Activated CD4-positive, alpha-beta T cell treated with anti-CD3 and anti-CD28 coated beads, Interleukin-10, Interleukin-2, amounts not matched to agents 100 ng/mL and 50 ng/mL, durations not matched to agents 16 hours and 8 hours (primary cell): ENCODE measurements around the gene SIRT1.
"Not testable (repeated sequence)": the region's sequence is repeated elsewhere in the genome, so short reads cannot be mapped to it uniquely, and the experiment has no call there.

ENCODE experiments used
- DNase-seq: peaks from one replicate; pipeline ENCODE4 v3.0.0-alpha.2; 2020

The SIRT1 gene

DNA sequence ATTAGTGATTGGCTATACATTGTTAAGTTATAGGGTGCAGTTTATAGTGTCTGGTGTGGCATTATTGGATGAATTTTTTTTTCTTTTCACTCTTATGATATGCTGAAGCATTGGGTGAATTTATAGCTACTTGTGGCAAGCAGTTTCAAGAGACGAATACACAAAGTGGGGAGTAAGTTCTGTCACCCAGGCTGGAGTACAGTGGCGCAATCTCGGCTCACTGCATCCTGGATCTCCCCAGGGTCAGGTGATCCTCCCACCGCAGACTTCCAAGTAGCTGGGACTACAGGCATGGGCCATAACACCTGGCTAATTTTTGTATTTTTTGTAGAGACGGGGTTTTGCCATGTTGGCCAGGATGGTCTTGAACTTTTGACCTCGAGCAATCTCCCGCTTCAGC is 6.3 kb upstream of the SIRT1 start:
- DNase-seq = no peak

DNA sequence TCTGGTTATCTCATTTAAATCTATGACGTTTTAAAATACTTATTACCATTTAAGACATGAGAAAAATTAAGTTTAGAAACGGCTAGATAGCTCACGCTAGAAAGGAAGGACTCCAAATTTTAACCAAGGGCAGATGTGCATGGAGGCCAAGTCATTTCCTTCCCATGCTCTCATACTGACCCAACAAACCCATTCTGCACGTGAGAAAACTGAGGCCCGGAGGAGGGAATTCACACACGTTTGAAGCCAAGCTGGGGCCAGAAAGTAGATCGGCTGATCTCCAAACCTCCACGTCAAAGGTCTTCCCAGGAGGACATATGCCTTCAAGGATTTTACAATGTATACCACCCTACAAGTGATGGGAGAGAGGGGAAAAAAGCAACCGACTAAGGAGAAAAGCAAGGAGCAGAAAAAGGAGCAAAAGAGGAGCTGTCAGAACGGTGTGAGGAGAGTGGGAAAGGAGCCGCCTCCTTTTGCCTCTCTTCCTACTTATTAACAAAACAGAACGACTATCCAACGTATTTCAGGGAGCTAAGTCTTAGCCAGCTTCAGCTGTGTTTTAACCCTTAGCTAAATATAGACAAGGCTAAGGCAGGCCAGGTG is 645 bp upstream of the SIRT1 start:
- DNase-seq = no peak

DNA sequence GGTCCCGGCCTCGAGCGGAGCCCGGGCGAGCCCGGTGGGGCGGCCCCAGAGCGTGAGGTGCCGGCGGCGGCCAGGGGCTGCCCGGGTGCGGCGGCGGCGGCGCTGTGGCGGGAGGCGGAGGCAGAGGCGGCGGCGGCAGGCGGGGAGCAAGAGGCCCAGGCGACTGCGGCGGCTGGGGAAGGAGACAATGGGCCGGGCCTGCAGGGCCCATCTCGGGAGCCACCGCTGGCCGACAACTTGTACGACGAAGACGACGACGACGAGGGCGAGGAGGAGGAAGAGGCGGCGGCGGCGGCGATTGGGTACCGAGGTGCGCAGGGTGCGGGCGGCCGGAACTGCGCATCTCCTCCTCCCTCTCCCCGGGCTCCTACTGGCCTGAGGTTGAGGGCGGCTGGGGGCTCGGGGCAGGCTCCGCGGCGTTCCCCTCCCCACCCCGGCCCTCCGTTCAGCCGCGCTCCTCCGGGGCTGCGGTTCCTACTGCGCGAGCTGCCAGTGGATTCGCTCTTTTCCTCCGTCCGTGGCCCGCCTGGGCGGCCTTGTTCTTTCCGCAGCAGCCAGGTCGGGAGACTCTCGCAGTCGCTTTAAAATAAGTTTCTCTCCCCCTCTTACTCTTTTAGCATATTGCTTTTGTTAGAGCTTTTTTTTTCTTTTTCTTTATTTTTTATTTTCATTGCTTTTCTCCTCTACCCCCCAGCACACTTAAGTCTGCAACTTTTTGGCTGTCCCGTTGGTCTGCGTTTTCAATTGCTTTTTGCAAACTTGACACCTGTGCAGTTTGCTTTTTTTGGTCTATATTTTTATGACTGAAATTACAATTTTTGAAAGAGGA is 600 bp downstream of the SIRT1 start:
- DNase-seq = peak; percentile 86

DNA sequence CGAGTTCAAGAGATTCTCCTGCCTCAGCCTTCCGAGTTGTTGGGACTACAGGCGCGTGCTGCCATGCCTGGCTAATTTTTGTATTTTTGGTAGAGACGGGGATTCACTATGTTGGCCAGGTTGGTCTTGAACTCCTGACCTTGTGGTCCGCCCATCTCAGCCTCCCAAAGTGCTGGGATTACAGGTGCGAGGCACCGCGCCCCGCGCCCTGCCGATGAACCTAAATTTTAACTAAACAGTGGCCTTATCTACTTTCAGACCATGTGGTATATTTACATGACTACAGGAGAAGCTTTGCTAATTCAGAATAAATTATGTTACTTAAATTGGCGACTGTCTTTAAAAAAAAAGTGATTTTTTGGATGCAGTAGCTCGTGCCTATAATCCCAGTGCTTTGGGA is 9.2 kb downstream of the SIRT1 start:
- no peak for DNase-seq

DNA sequence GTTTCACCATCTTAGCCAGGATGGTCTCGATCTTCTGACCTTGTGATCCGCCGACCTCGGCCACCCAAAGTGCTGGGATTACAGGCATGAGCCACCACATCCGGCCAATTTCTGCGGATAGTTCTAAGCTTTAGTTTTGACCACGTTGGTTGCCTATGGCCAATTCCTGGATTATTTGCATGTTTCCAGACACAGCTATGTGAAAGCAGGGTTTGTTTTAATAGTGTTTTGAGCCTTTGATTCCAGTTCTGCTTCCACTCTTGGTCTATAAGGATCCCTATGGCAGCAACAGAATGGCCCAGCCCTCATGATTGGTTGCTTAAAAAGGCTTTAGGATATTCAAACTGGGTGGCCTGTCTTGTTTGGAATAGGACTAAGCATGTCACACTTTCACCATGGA is 19.1 kb downstream of the SIRT1 start:
- DNase-seq = no peak

DNA sequence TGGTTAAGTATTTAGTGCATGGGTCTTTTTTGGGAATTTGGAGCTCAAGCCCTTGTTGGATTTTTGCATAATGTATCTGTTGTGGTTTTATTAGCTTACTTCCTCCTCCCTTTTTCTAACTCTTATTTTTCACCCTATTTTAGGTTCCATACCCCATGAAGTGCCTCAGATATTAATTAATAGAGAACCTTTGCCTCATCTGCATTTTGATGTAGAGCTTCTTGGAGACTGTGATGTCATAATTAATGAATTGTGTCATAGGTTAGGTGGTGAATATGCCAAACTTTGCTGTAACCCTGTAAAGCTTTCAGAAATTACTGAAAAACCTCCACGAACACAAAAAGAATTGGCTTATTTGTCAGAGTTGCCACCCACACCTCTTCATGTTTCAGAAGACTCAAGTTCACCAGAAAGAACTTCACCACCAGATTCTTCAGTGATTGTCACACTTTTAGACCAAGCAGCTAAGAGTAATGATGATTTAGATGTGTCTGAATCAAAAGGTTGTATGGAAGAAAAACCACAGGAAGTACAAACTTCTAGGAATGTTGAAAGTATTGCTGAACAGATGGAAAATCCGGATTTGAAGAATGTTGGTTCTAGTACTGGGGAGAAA is 28.0 kb downstream of the SIRT1 start:
- no peak for DNase-seq

DNA sequence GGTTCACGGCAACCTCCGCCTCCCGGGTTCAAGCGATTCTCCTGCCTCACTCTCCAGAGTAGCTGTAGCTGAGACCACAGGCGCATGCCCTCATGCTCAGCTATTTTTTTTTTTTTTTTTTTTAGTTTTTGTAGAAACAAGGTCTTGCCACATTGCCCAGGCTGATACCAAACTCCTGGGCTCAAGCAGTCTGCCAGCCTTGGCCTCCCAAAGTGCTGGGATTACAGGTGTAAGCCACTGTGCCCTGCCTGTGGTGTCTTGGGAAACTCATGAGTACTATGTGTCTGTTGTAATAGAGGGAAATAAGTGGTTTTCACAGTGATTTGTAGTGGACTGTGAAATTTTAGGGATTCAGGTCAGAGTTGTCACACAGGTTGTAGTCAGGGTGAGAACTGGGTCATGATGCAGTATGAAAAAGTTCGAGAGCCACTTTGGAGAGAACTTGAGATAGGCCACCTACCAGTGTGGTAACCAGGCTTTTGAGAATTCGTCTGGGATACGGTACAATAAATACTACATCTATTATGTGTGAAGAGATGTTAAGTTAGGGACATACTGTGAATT is 30.4 kb downstream of the SIRT1 start:
- DNase-seq = no peak

DNA sequence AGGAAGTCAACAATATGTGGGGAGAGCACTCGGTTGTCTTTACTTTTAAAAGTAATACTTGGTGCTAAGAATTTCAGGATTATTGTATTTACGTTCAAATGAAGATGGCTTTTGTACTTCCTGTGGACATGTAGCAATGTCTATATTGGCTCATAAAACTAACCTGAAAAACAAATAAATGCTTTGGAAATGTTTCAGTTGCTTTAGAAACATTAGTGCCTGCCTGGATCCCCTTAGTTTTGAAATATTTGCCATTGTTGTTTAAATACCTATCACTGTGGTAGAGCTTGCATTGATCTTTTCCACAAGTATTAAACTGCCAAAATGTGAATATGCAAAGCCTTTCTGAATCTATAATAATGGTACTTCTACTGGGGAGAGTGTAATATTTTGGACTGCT is 32.7 kb downstream of the SIRT1 start:
- DNase-seq = no peak

DNA sequence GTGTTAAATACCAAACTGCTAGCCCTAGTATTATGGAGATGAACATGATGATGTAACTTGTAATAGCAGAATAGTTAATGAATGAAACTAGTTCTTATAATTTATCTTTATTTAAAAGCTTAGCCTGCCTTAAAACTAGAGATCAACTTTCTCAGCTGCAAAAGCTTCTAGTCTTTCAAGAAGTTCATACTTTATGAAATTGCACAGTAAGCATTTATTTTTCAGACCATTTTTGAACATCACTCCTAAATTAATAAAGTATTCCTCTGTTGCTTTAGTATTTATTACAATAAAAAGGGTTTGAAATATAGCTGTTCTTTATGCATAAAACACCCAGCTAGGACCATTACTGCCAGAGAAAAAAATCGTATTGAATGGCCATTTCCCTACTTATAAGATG is 33.2 kb downstream of the SIRT1 start:
- no peak for DNase-seq

DNA sequence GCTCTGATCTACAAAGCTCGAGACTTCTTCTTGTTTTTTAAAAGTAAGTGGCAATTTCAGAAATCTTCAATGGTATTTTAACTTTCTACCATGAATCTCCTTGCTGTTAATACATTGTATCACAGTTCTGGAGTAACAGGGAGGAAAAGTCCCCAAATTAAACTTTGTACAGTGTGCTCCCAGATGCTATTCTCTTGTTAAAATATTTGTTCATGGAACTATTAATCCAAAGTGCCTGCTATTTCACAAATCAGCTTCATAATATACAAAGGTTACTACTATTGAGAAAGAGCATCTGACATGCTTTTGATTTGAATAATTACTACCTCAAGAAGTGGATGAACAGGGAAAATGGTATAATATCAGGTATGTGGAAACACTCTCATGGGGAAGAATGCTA is 36.6 kb downstream of the SIRT1 start:
- no peak for DNase-seq

DNA sequence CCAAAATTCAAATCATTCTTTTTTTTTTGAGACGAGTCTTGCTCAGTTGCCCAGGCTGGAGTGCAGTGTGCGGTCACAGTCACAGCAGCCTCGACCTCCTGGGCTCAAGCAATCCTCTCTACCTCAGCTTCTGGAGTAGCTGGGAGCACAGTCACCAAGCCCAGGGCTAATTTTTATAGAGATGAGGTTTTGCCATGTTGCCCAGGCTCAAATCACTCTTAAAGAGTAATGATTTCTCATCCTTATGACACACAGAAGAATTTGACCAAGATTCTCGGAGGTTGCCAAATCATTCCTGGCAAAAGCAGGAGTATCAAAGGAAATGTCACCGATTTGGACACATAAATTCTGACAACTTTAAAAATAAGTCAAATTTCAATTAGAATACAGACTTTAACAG is 39.1 kb downstream of the SIRT1 start:
- DNase-seq = no peak

DNA sequence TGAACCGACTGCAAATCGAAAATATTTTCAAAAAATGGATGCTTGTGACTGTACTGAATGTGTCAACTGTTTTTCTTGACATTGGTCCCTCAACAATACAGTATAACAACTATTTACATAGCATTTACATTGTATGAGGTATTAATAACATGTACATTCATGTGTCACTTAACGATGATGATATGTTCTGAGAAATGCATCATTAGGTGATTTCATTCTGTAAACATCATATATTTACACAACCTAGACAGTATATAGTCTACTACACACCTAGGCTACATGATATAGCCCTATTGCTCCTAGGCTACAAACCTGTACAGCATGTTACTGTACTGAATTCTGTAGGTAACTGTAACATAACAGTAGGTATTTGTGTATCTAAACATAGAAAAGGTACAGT is 39.7 kb downstream of the SIRT1 start:
- no peak for DNase-seq

DNA sequence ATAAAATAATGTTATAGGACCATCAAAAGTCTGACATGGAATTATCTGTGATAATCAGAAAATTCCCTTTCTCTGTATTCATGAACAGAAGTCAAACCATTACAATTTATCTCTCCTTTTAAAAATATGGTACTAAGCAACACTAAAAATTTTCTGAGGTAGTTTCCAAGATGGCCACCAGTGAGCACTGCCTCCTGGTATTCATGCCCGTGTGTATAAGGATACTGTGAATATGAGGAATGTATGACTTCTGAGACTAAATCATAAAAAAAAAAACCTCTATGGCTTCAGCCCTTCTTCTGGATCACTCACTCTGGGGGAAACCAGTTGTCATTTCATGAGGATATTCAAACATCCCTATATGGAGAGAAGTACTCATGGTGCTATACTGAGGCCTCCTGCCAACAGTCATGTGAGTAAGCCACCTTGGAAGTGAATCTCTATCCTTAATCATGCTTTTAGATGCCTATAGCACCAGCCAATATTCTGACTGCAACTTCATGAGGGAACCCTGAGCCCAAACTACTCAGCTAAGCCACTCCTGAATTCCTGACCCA is 41.1 kb downstream of the SIRT1 start:
- no peak for DNase-seq

DNA sequence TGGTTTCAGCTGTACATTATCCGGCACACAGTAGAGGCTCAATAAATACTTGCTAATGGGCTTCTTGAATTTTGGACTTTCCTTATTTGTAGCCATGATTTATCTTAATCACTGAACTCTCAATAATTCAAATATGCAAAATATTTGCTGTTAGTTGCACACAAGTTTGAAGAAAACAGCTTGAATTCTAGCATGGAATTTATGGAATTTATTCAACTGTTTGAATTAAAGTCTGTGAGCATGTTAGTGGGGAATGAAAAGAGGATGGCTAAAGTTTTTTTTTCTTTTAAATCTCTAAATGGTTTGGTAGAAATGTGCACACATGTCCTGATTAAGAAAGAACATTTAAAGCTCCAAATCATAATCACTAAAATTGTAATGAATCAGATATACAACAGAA is 42.5 kb downstream of the SIRT1 start:
- no peak for DNase-seq

DNA sequence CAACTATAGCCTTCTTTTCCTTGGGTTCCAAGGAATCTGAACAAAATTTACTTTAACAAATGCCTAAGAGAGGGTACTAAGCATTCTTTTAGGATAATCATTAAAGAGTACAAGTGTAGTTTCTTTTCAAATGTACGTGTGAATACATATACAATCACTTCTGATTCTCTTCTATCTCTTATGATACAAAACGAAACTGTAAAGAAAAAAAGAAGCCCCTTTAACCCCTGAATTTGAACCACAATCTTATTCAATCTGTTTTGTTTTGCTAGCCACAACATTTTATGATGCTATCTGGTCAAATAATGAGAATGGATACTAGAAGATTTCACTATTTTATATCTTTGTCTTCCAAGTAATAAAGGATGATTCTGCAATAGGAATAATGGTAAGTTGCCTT is 48.7 kb downstream of the SIRT1 start:
- peak; percentile 4 for DNase-seq

DNA sequence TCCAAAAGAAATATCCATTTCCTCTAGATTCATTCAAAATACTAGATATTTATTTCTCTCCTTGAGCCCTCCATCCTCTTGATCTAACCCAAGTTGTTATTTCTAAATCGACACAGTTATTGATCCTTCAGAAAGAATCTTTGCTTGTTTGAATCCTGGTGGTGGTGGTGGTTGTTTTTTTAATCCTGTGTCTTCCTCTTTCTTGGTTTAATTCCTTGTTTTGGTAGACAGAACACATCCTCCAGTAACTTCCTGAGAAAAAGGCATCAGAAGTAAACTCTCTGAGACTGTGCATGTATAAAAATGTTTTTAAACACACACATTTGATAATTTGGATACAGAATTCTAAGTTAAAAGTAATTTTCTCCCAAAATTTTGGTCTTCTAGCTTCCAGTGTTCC is 49.9 kb downstream of the SIRT1 start:
- DNase-seq = no peak

DNA sequence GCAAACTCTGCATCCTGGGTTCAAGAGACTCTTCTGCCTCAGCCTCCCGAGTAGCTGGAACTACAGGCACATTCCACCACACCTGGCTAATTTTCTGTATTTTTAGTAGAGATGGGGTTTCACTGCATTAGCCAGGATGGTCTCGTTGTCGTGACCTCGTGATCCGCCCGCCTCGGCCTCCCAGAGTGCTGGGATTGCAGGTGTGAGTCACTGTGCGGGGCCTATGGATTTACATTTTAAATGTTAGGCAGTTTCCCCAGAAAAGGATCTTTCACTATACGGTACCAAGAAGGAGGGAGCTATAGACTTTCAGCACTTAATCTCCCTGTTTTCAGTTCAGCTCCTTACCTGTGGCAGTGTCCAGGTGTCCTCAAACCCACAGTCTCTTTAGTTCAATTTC is 50.8 kb downstream of the SIRT1 start:
- DNase-seq = no peak

DNA sequence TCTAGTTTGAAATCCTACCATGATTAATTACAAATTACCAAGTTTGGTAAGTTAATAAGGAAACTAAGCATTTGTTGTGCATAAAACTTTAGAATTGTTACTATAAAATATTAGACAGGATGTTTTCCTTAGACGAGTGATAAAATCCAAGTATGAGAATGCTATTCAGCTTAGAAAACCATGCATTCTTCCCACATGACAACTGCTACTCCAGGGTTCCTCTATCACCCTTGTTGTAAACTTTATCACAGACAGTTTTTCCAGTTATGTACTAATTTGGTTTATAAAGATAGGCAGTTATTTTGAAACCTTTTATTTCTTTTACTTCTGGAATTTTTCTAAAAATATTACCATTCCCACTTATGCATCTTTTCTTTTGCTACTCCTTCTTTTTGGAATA is 52.0 kb downstream of the SIRT1 start:
- no peak for DNase-seq

DNA sequence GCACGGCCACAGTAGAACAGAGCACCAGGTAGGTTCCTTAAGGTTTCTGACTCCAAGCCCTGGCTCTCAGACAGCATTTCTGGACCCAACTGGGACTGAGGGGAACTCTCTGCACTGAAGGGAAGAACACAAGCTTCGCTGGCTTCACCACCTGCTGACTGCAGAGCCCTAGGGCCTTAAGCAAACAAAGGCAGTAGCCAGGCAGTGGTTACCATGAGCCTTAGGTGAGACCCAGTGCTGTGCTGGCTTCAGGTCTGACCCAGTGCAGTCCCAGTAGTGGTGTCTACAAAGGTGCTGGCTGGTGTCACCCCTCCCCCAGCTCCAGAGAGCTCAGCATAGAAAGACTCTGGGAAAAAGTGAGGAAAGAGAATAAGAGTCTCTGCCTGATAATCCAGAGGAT is 59.5 kb downstream of the SIRT1 start:
- no peak for DNase-seq

DNA sequence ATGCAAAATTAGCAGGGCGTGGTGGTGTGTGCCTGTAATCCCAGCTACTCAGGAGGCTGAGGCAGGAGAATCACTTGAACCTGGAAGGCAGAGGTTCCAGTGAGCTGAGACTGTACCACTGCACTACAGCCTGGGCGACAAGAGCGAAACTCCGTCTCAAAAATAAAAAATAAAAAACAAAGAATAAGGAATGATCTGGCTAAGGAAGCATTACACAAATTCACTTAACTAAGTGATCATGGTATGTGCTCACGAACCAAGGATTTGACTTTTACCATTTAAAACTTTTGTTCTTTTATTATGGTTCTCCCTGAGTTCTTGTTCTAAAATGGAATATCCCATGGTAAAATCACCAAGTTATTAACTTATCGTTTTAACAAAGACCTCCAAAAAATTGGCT is 71.2 kb downstream of the SIRT1 start:
- DNase-seq = no peak

DNA sequence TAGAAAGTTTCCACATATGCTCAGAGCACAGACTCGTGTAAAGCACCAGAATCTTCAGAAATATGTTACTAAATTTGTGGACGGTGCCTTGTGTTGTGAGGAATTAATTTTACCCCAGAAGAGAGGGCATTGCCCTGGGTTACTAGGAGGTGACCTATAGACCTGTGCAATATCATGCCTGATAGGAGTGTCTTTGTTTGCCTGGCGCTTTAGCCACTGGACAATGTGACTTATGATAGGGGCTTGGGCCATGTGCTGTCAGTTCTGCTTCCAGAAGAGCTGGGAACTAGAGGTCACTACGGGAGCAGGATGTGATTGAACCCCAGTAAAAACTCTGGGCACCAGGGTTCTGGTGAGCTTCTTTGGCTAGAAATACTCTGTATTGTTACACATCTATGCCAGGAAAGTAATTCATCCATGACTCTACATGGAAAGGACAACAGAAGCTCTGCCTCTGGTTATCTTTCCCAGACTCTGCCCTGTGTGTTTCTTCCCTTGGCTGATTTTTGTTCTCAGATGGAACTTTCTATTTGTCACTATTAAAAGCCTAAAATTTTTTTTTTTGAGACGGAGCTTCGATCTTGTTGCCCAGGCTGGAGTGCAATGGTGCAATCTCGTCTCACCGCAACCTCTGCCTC is 75.5 kb downstream of the SIRT1 start:
- DNase-seq = no peak

DNA sequence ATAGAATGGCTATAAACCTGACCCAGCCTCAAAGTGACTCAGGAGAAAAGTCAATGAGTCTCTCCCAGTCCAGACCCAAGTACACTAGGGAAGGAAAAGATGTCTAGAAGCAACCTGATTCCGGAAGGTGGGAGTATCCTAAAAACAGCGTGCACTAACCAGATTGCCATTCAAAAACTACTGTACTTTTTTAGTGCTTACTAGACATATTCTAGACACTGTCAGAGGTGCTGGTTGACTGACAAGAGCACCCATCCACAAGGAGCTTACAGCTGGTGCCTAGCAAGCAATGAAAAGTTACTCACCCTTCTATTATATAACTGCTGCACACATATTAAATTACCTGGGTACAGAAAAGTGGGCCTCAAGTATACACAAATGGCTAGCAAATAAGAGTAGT is 81.0 kb downstream of the SIRT1 start:
- DNase-seq = no peak

DNA sequence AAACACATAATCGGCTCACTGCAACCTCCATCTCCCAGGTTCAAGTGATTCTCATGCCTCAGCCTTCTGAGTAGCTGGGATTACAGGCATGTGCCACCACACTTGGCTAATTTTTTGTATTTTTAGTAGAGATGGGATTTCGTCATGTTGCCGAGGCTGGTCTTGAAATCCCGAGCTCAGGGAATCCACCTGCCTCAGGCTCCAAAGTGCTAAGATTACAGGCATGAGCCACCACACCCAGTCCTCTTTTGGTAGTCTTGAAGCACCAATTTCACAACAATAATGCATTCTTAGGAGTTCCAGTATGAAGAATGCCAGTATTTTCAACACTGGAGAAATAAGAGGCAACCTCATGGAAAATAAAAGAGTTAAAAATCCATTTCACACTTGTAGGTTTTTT is 81.6 kb downstream of the SIRT1 start:
- not testable (repeated sequence) for DNase-seq
